PC-3 (cell line): ENCODE results near the gene CYP4B1. TPM values are rescaled to one million over a fixed set of nuclear protein-coding genes. Genes with fewer than 3 reads are reported as not detected.

Source experiments
- ATAC-seq: fragments of 200-7000 bp; cut with Tn5 transposase; 2 replicates; pipeline ENCODE4 v1.9.1; 2020; ENCODE audit warnings: mild to moderate bottlenecking, moderate library complexity
- BruUV-seq: library from RNA; stranded (reverse); fragments of 400-500 nt; replicated peaks from 2 replicates; lab custom pipeline; 2021; lab: Mats Ljungman, UMichigan
- CTCF ChIA-PET: fragments of 300-600 bp; sonication (Branson Sonifier 250); formaldehyde crosslinking; loops from one replicate; lab custom pipeline; 2022; ENCODE audit warnings: antibody characterized with exemption; lab: Charles Lee
- POLR2A ChIA-PET: fragments of 300-600 bp; sonication (Branson Sonifier 250); formaldehyde crosslinking; loops from one replicate; lab custom pipeline; 2022; ENCODE audit warnings: antibody characterized with exemption; ENCODE audit not compliant: unreplicated experiment; lab: Charles Lee
- DNase-seq: peaks from one replicate; pipeline ENCODE4 v3.0.0-alpha.2; 2015
- H2AFZ ChIP-seq: fragments of 300-600 bp; sonication (generic); 2 replicates; pipeline ENCODE4 v1.6.0; 2016; ENCODE audit warnings: antibody characterized with exemption, low read length
- H3F3A ChIP-seq: fragments of 300-600 bp; sonication (generic); one replicate; pipeline ENCODE4 v1.6.0; 2017; ENCODE audit warnings: antibody characterized with exemption, low read length, control low read depth, mild to moderate bottlenecking; ENCODE audit not compliant: unreplicated experiment
- H3K27ac ChIP-seq: fragments of 300-600 bp; sonication (generic); 2 replicates; pipeline ENCODE4 v1.5.1; 2016; ENCODE audit warnings: mild to moderate bottlenecking, low read length
- H3K27me3 ChIP-seq: fragments of 300-600 bp; sonication (generic); 2 replicates; pipeline ENCODE4 v1.6.1; 2016; ENCODE audit warnings: low read length, mixed read lengths
- H3K36me3 ChIP-seq: fragments of 300-600 bp; sonication (generic); 2 replicates; pipeline ENCODE4 v1.6.1; 2016; ENCODE audit warnings: low read depth, mixed run types, low read length, mixed read lengths
- H3K4me1 ChIP-seq: fragments of 300-600 bp; sonication (generic); 2 replicates; pipeline ENCODE4 v1.5.1; 2016; ENCODE audit warnings: low read length; ENCODE audit not compliant: insufficient read depth
- H3K4me2 ChIP-seq: fragments of 300-600 bp; sonication (generic); 2 replicates; pipeline ENCODE4 v1.6.0; 2016; ENCODE audit warnings: low read length
- H3K4me3 ChIP-seq: fragments of 300-600 bp; sonication (generic); 2 replicates; pipeline ENCODE4 v1.5.1; 2016; ENCODE audit warnings: mild to moderate bottlenecking, low read length, mixed read lengths
- H3K79me2 ChIP-seq: fragments of 300-600 bp; sonication (generic); 2 replicates; pipeline ENCODE4 v1.6.1; 2017; ENCODE audit warnings: low read length, mixed read lengths
- H3K9ac ChIP-seq: fragments of 300-600 bp; sonication (generic); 2 replicates; pipeline ENCODE4 v1.6.0; 2016; ENCODE audit warnings: mild to moderate bottlenecking, low read length
- H3K9me2 ChIP-seq: fragments of 300-600 bp; sonication (generic); replicated peaks from 2 replicates; pipeline ENCODE4 v1.6.1; 2016; ENCODE audit warnings: mixed run types, low read length, mixed read lengths
- H3K9me3 ChIP-seq: fragments of 300-600 bp; sonication (generic); 2 replicates; pipeline ENCODE4 v1.6.1; 2016; ENCODE audit warnings: low read length, mixed read lengths
- H4K20me1 ChIP-seq: fragments of 300-600 bp; sonication (generic); 2 replicates; pipeline ENCODE4 v1.6.1; 2016; ENCODE audit warnings: low read length, mixed read lengths
- CTCF ChIP-seq: fragments of 300-600 bp; sonication (generic); conservative IDR thresholded peaks from 2 replicates; pipeline ENCODE4 v1.5.1; 2017; ENCODE audit warnings: antibody characterized with exemption, low read depth, mild to moderate bottlenecking, low read length
- EZH2 ChIP-seq: fragments of 300-600 bp; sonication (generic); IDR thresholded peaks from one replicate; pipeline ENCODE4 v1.6.1; 2017; ENCODE audit warnings: antibody characterized with exemption, mild to moderate bottlenecking, low read length; ENCODE audit not compliant: unreplicated experiment
- EZH2phosphoT487 ChIP-seq: fragments of 300-600 bp; sonication (generic); IDR thresholded peaks from 2 replicates; pipeline ENCODE4 v1.6.1; 2018; ENCODE audit warnings: mild to moderate bottlenecking, antibody characterized with exemption, low read length, borderline replicate concordance
- intact Hi-C: fragments of 100-400 bp; cut with micrococcal nuclease; formaldehyde crosslinking; loops from 2 replicates; pipeline ENCODE4 v1.9.0; 2023
- total RNA-seq: library from RNA; depleted of rRNA; stranded (reverse); fragments of >200 nt; gene quantifications from 2 replicates; pipeline ENCODE4 v1.2.3, GENCODE V29; 2014; rRNA removed

The CYP4B1 gene
- total RNA-seq, 1 experiment from 2014 or later: not detected

- H2AFZ ChIP-seq: no peak overlapping the region
- POLR2A ChIA-PET: no interaction called here
- H3K27me3 ChIP-seq: 0 out of 2 replicates have a peak, but pooled peaks cover 6% of the 10 kb centered on the region
- 0 out of 2 replicates have a peak, but pooled peaks cover 8% of the 10 kb centered on the region for H3K9me3 ChIP-seq
- no peak for DNase-seq
- H3K4me1 ChIP-seq: no peaks in the 10 kb centered on the region
- ATAC-seq: no peak
- H3K79me2 ChIP-seq: no peaks in the 10 kb centered on the region
- no peak overlapping the region for H3K9ac ChIP-seq
- CTCF ChIA-PET: no interaction called here
- intact Hi-C loops: no loop called here
- H4K20me1 ChIP-seq: no peaks in the 10 kb centered on the region
- TF ChIP-seq CTCF (no peak), EZH2phosphoT487 (no peak), EZH2 (no peak)
- H3K36me3 ChIP-seq: no peaks in the 10 kb centered on the region
- no peaks in the 10 kb centered on the region for H3K9me2 ChIP-seq
- H3F3A ChIP-seq: no peaks in the 10 kb centered on the region
- H3K4me3 ChIP-seq: no peak overlapping the region
- no TSS peak for BruUV-seq
- H3K27ac ChIP-seq: no peak overlapping the region
- H3K4me2 ChIP-seq: no peak overlapping the region
Observed at GRCh38 chr1:46862348-46862747, 63.5 kb downstream of the CYP4B1 start.

Other genes with a start within 250 kb of the CYP4B1 start
- gene KNCN, start 247.4 kb upstream of the CYP4B1 start, total RNA-seq: not detected in 2 replicates
- gene MKNK1, start 194.8 kb upstream of the CYP4B1 start, total RNA-seq: 36.1 and 36.8 TPM in 2 replicates
- 10.4 and 13.2 TPM in 2 replicates for gene MOB3C, start 182.2 kb upstream of the CYP4B1 start, total RNA-seq
- 68.3 and 83.7 TPM in 2 replicates for gene ATPAF1, start 130.7 kb upstream of the CYP4B1 start, total RNA-seq
- not detected in 2 replicates for gene TEX38, start 127.2 kb upstream of the CYP4B1 start, total RNA-seq
- gene EFCAB14, start 79.9 kb upstream of the CYP4B1 start, total RNA-seq: 45.7 and 52.3 TPM in 2 replicates
- not detected in 2 replicates for gene CYP4A11, start 142.4 kb downstream of the CYP4B1 start, total RNA-seq
- gene CYP4X1, start 224.6 kb downstream of the CYP4B1 start, total RNA-seq: 0.52 and 1.0 TPM in 2 replicates